AML-193 (cell line): ENCODE results near the gene MSX2.

Experiments
- DNase-seq, 2 experiments: peaks; one replicate each; lab custom pipeline; 2025; lab: John Stamatoyannopoulos, UW

The MSX2 gene

DNA sequence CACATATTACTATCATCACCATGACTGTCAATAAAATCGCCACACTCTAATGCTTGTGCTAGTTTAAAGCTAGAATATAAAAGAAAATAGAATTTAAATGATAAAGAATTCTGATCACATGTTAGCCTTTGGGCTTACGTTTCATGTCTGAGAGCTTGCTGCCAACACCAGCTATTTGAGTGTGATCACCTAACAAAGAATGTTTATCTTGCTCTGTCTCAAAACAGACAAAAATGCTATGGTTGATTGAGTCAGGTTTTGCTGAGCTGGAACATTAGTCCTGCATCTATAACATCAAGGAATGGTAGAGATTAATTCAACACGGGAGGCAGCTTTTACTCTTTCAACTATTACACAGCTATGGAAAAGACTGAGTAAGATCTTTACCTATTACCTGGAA, 50.7 kb downstream of the MSX2 start:
- DNase-seq = no peak

DNA sequence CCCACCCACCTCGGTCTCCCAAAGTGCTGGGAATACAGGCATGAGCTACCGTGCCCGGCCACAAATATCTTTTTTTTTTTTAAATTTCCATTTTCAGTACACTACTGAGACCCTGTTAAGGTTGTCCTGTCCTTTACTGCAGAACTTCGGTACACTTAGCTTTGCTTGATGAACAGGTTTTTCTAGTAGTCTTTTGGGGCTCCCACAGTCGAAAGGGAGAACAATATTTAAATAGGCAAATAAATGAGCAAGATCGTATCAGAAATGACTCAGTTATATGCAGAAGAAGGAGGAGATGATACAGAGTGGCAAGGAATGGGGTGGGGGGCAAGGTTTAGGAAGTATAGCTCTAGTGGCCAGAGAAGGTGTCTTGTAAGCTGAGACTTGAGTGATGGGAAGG, 52.7 kb downstream of the MSX2 start:
- DNase-seq = no peak

DNA sequence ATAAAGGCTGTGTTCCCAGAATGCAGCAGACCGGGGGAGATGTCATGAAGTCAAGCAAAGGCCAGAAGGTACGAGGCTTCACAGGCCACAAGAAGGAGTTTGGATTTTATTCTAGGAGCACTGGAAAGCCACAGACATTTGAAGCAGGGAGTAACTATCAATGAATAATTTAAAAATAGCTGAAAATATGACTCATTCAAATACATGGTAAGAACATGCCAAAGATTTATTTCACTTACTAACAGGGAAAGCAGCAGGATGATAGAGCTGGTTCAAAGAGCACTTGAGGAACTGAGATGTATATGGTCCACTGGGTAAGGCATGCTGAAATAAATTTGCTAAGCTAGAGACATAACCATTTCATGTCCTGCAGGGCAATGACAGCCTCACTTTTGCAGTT, 53.2 kb downstream of the MSX2 start:
- no peak for DNase-seq
